ENCODE measurements around the gene ADK.

GRCh38 chr10:74118804-74119203, 32.2 kb upstream of the ADK start:
- TF ChIP-seq, protein P1, sequence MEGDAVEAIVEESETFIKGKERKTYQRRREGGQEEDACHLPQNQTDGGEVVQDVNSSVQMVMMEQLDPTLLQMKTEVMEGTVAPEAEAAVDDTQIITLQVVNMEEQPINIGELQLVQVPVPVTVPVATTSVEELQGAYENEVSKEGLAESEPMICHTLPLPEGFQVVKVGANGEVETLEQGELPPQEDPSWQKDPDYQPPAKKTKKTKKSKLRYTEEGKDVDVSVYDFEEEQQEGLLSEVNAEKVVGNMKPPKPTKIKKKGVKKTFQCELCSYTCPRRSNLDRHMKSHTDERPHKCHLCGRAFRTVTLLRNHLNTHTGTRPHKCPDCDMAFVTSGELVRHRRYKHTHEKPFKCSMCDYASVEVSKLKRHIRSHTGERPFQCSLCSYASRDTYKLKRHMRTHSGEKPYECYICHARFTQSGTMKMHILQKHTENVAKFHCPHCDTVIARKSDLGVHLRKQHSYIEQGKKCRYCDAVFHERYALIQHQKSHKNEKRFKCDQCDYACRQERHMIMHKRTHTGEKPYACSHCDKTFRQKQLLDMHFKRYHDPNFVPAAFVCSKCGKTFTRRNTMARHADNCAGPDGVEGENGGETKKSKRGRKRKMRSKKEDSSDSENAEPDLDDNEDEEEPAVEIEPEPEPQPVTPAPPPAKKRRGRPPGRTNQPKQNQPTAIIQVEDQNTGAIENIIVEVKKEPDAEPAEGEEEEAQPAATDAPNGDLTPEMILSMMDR (IDR thresholded peaks at IDR 0.05; ENCODE audit: extremely low read depth in 1 of 2, insufficient read depth in 1 of 2, low read depth in 1 of 2, low read length in 2 of 2) = no peak
- TF ChIP-seq EZH2 (IDR thresholded peaks at IDR 0.05; ENCODE audit: borderline replicate concordance, low read depth, low read length, severe bottlenecking) (no peak), GATA2 (IDR thresholded peaks at IDR 0.05; ENCODE audit: insufficient read depth, insufficient read length, low read depth, low read length) (no peak), POLR2AphosphoS5 (IDR thresholded peaks at IDR 0.05; ENCODE audit: insufficient read depth, low read depth, low read length) (no peak)
- TF ChIP-seq, protein P2, sequence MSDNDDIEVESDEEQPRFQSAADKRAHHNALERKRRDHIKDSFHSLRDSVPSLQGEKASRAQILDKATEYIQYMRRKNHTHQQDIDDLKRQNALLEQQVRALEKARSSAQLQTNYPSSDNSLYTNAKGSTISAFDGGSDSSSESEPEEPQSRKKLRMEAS (IDR thresholded peaks at IDR 0.05; ENCODE audit: insufficient read depth, insufficient read length) = no peak

Data from endothelial cell of umbilical vein (primary cell).